HepG2 (cell line): ENCODE results near the gene PIH1D2. TPM values are rescaled to one million over a fixed set of nuclear protein-coding genes. Genes with fewer than 3 reads are reported as not detected.
A peak's percentile ranks its signal among the peaks of the same experiment; 100 is the strongest.

Experiments used
- GMEB1 ChIP-seq: sonication (generic); formaldehyde crosslinking; IDR thresholded peaks from 2 replicates; pipeline ENCODE4 v1.5.1; 2020; ENCODE audit warnings: missing genetic modification reagents, mild to moderate bottlenecking, borderline replicate concordance
- HOXA3 ChIP-seq: sonication (generic); formaldehyde crosslinking; IDR thresholded peaks from 2 replicates; pipeline ENCODE4 v1.5.0; 2020; ENCODE audit warnings: missing genetic modification reagents
- KLF9 ChIP-seq: IDR thresholded peaks from 2 replicates; pipeline ENCODE4 v1.6.1; 2016; ENCODE audit warnings: low read depth
- MED1 ChIP-seq: sonication (generic); formaldehyde crosslinking; IDR thresholded peaks from 2 replicates; pipeline ENCODE4 v1.4.0; 2020; ENCODE audit warnings: missing genetic modification reagents
- MED13 ChIP-seq: sonication (generic); formaldehyde crosslinking; IDR thresholded peaks from 2 replicates; pipeline ENCODE4 v1.5.0; 2020; ENCODE audit warnings: missing genetic modification reagents
- NFAT5 ChIP-seq: sonication (generic); formaldehyde crosslinking; IDR thresholded peaks from 2 replicates; pipeline ENCODE4 v1.4.0; 2020; ENCODE audit warnings: missing genetic modification reagents
- TBX3 ChIP-seq: fragments of 450-650 bp; IDR thresholded peaks from 2 replicates; pipeline ENCODE4 v1.6.1; 2017; ENCODE audit warnings: antibody characterized with exemption, mild to moderate bottlenecking, inconsistent platforms, borderline replicate concordance
- TCF12 ChIP-seq, 2 experiments: fragments of 450-650 bp in 1 of 2; sonication (generic) in 1 of 2; formaldehyde crosslinking in 1 of 2; IDR thresholded peaks; 2 replicates each; pipeline versions ENCODE4 v1.6.1 to v1.8.0; 2017 to 2022; ENCODE audit warnings: antibody characterized with exemption in 1 of 2, mild to moderate bottlenecking in 1 of 2, missing genetic modification reagents in 1 of 2, moderate library complexity in 1 of 2
- THYN1 ChIP-seq: sonication (generic); formaldehyde crosslinking; IDR thresholded peaks from 2 replicates; pipeline ENCODE4 v1.8.1; 2023; ENCODE audit warnings: low read depth, mild to moderate bottlenecking, moderate library complexity, missing genetic modification reagents, borderline replicate concordance
- ZNF331 ChIP-seq: sonication (generic); formaldehyde crosslinking; IDR thresholded peaks from 2 replicates; pipeline ENCODE4 v1.4.0; 2020; ENCODE audit warnings: missing genetic modification reagents
- ZNF354B ChIP-seq: sonication (generic); formaldehyde crosslinking; IDR thresholded peaks from 2 replicates; pipeline ENCODE4 v1.8.0; 2022; ENCODE audit warnings: mild to moderate bottlenecking, missing genetic modification reagents
- polyA plus RNA-seq, 8 experiments: library from polyadenylated mRNA; depleted of rRNA in 3 of 8; stranded (reverse) in 7 of 8; unstranded in 1 of 8; fragments of >200 nt; fragmentation: Illumina TruSeq in 4 of 8; extraction: Trizol in 4 of 8; gene quantifications; 2 replicates each; pipeline versions ENCODE4 v1.2.1 to v1.2.3, GENCODE V29; 2011 to 2016; ENCODE audit warnings: low read depth in 4 of 8, missing spikeins in 1 of 8, mixed read lengths in 1 of 8; ENCODE audit not compliant: insufficient read depth in 1 of 8
- total RNA-seq, 5 experiments: library from RNA; depleted of rRNA; stranded (reverse); fragments of >200 nt; fragmentation: Illumina TruSeq; extraction: Trizol; gene quantifications; 2 replicates each; pipeline ENCODE4 v1.2.3, GENCODE V29; 2016; ENCODE audit warnings: low read depth in 1 of 5
- TF ChIP-seq, protein P1 (sequence below), 2 experiments: IDR thresholded peaks; 2 replicates each; pipeline ENCODE4 v1.6.1; 2011 to 2012; ENCODE audit warnings: low read length in 2 of 2, borderline replicate concordance in 1 of 2, low read depth in 1 of 2, mild to moderate bottlenecking in 1 of 2, moderate library complexity in 1 of 2
- TF ChIP-seq, protein P2 (sequence below): sonication (generic); formaldehyde crosslinking; IDR thresholded peaks from 2 replicates; pipeline ENCODE4 v1.4.0; 2020; ENCODE audit warnings: missing genetic modification reagents, borderline replicate concordance
- TF ChIP-seq, protein P3 (sequence below): sonication (generic); formaldehyde crosslinking; IDR thresholded peaks from 2 replicates; pipeline ENCODE4 v1.8.0; 2022; ENCODE audit warnings: mild to moderate bottlenecking, missing genetic modification reagents, moderate library complexity

Gene PIH1D2
- total and polyA plus RNA-seq, 2 of the 13 experiments (the other 11 are each of a cell fraction or from before 2014, with no cell fraction given) = 0.49 to 2.7 TPM

GRCh38 chr11:112073941-112074811 lies at the start of gene PIH1D2, which contains the start of gene NKAPD1 (continued):
- no peak for TF ChIP-seq THYN1
- no peak for TF ChIP-seq KLF9 (CRISPR knock-in tag)
- TF ChIP-seq NFAT5 (CRISPR knock-in tag) = no peak
- peak; percentile 62; the same call in 1 of the 2 replicates for TF ChIP-seq GMEB1 (CRISPR knock-in tag)
- peak; percentile 31; the same call in 1 of the 2 replicates for TF ChIP-seq MED1 (CRISPR knock-in tag)
- no peak for TF ChIP-seq TCF12 (IDR thresholded peaks at IDR 0.05)
- no peak for TF ChIP-seq TCF12 (CRISPR knock-in tag; IDR thresholded peaks at IDR 0.05)
- TF ChIP-seq ZNF331 = no peak; the same call in 1 of the 2 replicates
- TF ChIP-seq, protein P1, sequence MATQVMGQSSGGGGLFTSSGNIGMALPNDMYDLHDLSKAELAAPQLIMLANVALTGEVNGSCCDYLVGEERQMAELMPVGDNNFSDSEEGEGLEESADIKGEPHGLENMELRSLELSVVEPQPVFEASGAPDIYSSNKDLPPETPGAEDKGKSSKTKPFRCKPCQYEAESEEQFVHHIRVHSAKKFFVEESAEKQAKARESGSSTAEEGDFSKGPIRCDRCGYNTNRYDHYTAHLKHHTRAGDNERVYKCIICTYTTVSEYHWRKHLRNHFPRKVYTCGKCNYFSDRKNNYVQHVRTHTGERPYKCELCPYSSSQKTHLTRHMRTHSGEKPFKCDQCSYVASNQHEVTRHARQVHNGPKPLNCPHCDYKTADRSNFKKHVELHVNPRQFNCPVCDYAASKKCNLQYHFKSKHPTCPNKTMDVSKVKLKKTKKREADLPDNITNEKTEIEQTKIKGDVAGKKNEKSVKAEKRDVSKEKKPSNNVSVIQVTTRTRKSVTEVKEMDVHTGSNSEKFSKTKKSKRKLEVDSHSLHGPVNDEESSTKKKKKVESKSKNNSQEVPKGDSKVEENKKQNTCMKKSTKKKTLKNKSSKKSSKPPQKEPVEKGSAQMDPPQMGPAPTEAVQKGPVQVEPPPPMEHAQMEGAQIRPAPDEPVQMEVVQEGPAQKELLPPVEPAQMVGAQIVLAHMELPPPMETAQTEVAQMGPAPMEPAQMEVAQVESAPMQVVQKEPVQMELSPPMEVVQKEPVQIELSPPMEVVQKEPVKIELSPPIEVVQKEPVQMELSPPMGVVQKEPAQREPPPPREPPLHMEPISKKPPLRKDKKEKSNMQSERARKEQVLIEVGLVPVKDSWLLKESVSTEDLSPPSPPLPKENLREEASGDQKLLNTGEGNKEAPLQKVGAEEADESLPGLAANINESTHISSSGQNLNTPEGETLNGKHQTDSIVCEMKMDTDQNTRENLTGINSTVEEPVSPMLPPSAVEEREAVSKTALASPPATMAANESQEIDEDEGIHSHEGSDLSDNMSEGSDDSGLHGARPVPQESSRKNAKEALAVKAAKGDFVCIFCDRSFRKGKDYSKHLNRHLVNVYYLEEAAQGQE (IDR thresholded peaks at IDR 0.05; ENCODE audit: borderline replicate concordance in 1 of 2, low read depth in 1 of 2, low read length in 2 of 2) = no peak
- 0 out of 2 replicates have a peak, but pooled peaks have one; percentile 15 for TF ChIP-seq TBX3
- TF ChIP-seq HOXA3 = peak; percentile 31; the same call in 1 of the 2 replicates
- TF ChIP-seq, protein P2, sequence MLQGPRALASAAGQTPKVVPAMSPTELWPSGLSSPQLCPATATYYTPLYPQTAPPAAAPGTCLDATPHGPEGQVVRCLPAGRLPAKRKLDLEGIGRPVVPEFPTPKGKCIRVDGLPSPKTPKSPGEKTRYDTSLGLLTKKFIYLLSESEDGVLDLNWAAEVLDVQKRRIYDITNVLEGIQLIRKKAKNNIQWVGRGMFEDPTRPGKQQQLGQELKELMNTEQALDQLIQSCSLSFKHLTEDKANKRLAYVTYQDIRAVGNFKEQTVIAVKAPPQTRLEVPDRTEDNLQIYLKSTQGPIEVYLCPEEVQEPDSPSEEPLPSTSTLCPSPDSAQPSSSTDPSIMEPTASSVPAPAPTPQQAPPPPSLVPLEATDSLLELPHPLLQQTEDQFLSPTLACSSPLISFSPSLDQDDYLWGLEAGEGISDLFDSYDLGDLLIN = no peak; the same call in 1 of the 2 replicates
- TF ChIP-seq, protein P3, sequence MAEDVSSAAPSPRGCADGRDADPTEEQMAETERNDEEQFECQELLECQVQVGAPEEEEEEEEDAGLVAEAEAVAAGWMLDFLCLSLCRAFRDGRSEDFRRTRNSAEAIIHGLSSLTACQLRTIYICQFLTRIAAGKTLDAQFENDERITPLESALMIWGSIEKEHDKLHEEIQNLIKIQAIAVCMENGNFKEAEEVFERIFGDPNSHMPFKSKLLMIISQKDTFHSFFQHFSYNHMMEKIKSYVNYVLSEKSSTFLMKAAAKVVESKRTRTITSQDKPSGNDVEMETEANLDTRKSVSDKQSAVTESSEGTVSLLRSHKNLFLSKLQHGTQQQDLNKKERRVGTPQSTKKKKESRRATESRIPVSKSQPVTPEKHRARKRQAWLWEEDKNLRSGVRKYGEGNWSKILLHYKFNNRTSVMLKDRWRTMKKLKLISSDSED (CRISPR knock-in tag) = no peak
- no peak for TF ChIP-seq ZNF354B (CRISPR knock-in tag)
- peak; percentile 20; the same call in 1 of the 2 replicates for TF ChIP-seq MED13 (CRISPR knock-in tag)
